Skeletal muscle tissue (tissue), 4 donors: ENCODE measurements around the gene ATXN1. TPM values are rescaled to one million over a fixed set of nuclear protein-coding genes. Genes with fewer than 3 reads are reported as not detected.

Experiments
- H3K27ac ChIP-seq: one replicate; pipeline ENCODE4 v1.7.0; 2013; ENCODE audit warnings: mild to moderate bottlenecking, low read depth, low read length, inconsistent platforms
- H3K27me3 ChIP-seq, 3 donors: one replicate each; pipeline ENCODE4 v1.7.0; 2013; ENCODE audit warnings: low read length in 3 of 3; ENCODE audit not compliant: control insufficient read depth in 3 of 3, insufficient read depth in 3 of 3
- H3K36me3 ChIP-seq, 3 donors: one replicate each; pipeline ENCODE4 v1.7.0; 2013; ENCODE audit warnings: low read length in 3 of 3; ENCODE audit not compliant: control insufficient read depth in 3 of 3, insufficient read depth in 3 of 3
- H3K4me1 ChIP-seq, 3 donors: one replicate each; pipeline ENCODE4 v1.7.0; 2013; ENCODE audit warnings: low read length in 3 of 3, mild to moderate bottlenecking in 3 of 3; ENCODE audit not compliant: control insufficient read depth in 3 of 3, insufficient read depth in 3 of 3
- H3K4me3 ChIP-seq, 3 donors: one replicate each; pipeline ENCODE4 v1.7.0; 2013; ENCODE audit warnings: low read length in 3 of 3
- H3K9ac ChIP-seq, 3 donors: one replicate each; pipeline ENCODE4 v1.7.0; 2013; ENCODE audit warnings: low read length in 3 of 3, mild to moderate bottlenecking in 3 of 3, moderate library complexity in 2 of 3, low read depth in 1 of 3
- H3K9me3 ChIP-seq, 3 donors: one replicate each; pipeline ENCODE4 v1.7.0; 2013; ENCODE audit warnings: low read length in 3 of 3; ENCODE audit not compliant: control insufficient read depth in 3 of 3
- total RNA-seq: library from RNA; depleted of rRNA; stranded (reverse); fragments of >200 nt; gene quantifications from one replicate; pipeline ENCODE4 v1.2.3, GENCODE V29; 2014
- donor health status: Osteomylitis.

The ATXN1 gene
- total RNA-seq, 1 donor from 2014 or later, result 30.8 TPM

DNA sequence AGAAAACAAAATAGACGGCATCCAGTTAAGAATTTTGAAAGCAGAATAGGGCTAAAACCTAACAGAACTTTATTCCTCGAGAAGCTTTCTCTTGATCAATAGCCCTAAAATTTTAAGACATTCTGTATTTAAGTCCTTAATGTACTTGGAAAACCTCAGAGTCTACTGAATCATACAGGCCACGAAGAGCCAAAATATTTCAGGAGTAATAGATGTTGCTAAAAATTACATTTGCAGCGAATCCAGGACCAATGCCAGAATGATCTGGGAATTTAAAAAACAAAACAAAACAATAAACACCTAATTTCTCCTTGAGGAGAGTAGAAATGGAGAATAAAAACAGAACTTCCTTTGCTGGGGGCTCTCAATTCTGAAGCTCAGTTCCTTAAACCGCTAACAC lies 23.3 kb downstream of the ATXN1 start:
- Histone ChIP-seq H3K9ac (peak overlapping the region in 1 of 3 donors; percentile 28), H3K27me3 (no peaks in the 10 kb centered on the region), H3K27ac (peak overlapping the region; percentile 41), H3K36me3 (no peaks in the 10 kb centered on the region), H3K9me3 (no peaks in the 10 kb centered on the region), H3K4me1 (peaks cover 31 to 47% (median 32%) of the 10 kb centered on the region in 3 donors), H3K4me3 (no peak overlapping the region)

DNA sequence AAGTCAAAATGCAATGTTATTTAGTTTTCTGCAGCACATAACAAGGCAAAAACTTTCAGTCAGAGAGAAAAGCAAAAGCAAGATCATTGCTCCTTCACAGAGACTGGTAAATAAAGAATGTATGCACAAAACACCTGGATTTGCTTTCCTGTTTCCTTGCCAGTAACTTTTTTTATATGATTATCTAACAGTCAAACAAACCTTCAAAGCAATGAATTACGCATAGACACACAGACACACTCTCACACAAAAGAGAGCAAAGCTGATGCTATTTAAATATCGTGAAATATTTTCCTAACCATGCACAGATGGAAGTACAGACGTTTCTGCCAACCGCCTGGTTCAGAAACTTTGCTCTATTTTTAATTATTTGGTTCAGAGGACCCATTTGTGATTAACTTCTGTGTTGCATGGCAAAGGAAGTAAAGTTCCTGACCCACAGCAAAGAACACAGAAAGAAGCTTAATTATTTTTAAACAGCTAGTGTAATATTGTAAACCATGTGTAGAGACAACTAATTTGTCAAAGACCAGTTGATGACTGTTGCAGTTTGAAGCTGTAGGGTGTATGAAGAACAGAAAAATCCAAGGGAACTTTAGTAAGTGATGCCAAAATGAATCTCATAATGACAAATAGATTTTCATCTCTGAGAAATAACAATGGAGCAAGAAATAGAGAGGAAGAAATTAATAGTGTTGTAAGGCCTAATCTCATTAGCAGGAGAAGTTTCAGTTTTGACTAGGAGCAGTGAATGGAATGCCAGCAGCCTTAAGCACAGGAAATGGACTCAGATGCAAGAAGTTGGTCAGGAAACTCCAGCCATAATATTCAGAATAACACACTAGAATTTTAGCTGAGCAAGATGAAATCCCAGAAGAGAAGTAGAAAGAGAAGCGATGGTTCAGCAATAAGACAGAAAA lies 24.1 kb downstream of the ATXN1 start:
- Histone ChIP-seq H3K36me3 (no peaks in the 10 kb centered on the region), H3K9ac (peak overlapping the region in 1 of 3 donors; percentile 16), H3K27ac (peak overlapping the region; percentile 41), H3K9me3 (no peaks in the 10 kb centered on the region), H3K27me3 (no peaks in the 10 kb centered on the region), H3K4me1 (peaks cover 30 to 47% (median 30%) of the 10 kb centered on the region in 3 donors), H3K4me3 (no peak overlapping the region)

DNA sequence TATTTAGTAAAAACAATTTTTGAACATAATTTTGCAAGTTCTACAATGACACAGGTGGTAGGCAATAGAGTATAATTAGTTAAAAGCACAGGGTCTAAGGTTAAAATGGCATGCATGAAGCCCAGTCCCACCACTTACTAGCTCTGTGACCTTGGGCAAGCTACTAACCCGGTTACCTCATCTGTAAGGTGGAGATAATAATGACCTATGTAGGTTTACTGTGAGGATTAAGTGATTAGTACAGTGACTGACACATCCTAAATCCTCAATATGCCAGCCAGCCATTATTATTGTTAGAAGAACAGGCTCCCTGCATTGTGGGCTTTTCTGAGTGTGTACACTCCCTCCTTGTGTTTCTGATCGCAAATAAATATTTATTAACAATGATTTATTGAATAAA lies 26.2 kb downstream of the ATXN1 start:
- Histone ChIP-seq H3K4me1 (peaks cover 37 to 51% (median 40%) of the 10 kb centered on the region in 3 donors), H3K9ac (no peak overlapping the region), H3K4me3 (no peak overlapping the region), H3K27ac (no peak overlapping the region), H3K9me3 (no peaks in the 10 kb centered on the region), H3K27me3 (no peaks in the 10 kb centered on the region), H3K36me3 (no peaks in the 10 kb centered on the region)

DNA sequence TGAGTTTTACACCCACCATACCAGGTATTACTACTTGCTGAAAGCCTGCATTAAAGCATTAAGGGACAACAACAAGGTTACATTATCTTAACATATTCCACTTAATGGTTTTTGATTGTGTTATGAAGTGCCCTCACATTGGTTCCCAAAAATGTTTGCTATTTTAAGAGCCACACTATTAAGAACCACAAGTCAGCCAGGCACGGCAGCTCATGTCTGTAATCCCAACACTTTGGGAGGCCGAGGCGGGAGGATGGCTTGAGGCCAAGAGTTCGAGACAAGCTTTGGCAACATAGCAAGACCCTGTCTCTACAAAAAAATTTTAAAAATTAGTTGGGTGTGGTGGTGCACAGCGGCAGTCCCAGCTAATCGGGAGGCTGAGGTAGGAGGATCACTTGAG lies 28.2 kb downstream of the ATXN1 start:
- Histone ChIP-seq H3K4me3 (no peak overlapping the region), H3K27me3 (no peaks in the 10 kb centered on the region), H3K9ac (no peak overlapping the region), H3K4me1 (peaks cover 29 to 37% (median 29%) of the 10 kb centered on the region in 3 donors), H3K9me3 (no peaks in the 10 kb centered on the region), H3K27ac (no peak overlapping the region), H3K36me3 (no peaks in the 10 kb centered on the region)

DNA sequence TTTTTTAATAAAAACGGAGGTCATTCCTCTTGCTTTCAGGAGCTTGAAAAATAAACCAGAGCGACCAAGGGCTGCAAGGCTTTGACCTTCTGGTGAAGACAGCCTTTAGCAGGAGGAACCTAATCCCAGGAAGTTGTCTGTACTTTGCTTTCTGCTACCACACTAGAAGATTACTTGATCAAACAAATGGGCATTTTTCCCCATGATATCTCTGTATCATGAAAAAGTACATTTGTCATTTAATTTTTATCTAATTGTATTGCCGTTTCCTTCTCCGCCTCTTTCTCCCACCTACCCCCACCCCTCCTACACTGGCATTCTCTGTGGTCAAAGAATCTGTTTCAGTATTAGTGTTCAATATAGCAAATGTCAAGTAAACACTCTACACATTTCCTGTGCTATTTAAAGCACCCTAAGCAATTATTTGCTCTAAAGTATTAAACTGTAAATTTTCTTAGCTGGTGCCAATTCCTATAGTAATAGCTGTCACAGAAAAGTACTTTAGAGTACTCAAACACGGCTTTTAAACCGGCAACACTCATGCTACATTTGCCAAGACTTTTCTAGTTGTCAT lies 29.7 kb downstream of the ATXN1 start:
- no peak overlapping the region for H3K4me3 ChIP-seq
- H3K9me3 ChIP-seq, result no peaks in the 10 kb centered on the region
- H3K27ac ChIP-seq, result no peak overlapping the region
- H3K36me3 ChIP-seq, result no peaks in the 10 kb centered on the region
- peaks cover 13 to 26% (median 14%) of the 10 kb centered on the region in 3 donors for H3K4me1 ChIP-seq
- no peaks in the 10 kb centered on the region for H3K27me3 ChIP-seq
- no peak overlapping the region for H3K9ac ChIP-seq

DNA sequence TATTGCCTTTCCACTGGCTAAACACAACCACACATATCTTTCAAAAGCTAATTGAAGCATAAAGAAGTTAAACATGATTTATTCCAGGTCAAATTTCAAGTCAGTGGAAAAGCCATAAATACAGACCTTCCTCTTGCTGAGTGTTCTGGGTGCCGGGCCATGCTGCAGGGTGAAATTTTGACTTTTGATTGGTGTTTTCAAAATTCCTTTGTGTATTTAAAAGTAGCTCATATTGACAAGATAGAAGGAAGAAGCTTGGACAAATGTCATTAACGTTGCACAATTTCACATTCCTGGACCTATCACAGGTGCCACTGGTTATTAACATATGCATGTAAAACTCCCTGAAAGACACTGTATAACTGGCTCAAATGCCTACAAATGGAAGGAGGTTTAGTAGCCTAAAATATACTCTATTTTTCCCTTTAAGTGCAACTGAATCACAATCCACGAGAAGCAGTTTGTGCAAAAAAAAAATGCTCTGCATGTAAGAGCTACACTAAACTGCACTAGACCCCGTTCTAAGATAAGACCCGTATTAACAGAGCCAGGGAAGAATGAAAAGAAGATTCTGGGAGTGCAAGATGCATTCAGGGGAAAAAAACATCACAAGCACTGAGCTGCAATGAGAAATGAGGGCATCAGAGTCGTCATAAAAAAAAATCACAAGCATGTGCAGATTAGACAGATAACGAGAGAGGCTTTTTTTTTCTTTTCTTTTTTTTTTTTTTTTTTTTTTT lies 30.4 kb downstream of the ATXN1 start:
- Histone ChIP-seq H3K27me3 (no peaks in the 10 kb centered on the region), H3K36me3 (no peaks in the 10 kb centered on the region)

DNA sequence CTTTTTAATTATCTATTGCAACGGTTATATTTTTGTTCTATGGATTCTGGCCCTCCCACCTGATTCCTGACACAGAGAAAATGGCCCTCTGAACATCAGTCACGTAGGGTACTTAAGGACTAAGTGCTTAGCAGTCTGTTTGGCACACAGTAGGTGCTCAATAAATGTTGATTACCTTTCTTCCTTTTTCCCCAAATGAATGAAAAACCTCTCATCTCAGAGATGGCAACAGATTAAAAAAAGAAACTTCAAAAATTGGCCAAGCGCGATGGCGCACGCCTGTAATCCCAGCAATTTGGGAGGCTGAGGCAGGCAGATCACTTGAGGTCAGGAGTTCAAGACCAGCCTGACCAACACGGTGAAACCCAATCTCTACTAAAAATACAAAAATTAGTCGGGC lies 31.5 kb downstream of the ATXN1 start:
- H3K9ac ChIP-seq, result no peak overlapping the region
- H3K27ac ChIP-seq, result no peak overlapping the region
- no peaks in the 10 kb centered on the region for H3K36me3 ChIP-seq
- H3K4me3 ChIP-seq, result no peak overlapping the region
- H3K4me1 ChIP-seq, result peaks cover 10 to 32% (median 14%) of the 10 kb centered on the region in 3 donors
- H3K27me3 ChIP-seq, result no peaks in the 10 kb centered on the region
- no peaks in the 10 kb centered on the region for H3K9me3 ChIP-seq

More for the DNA sequence above, 30.4 kb downstream of the ATXN1 start:
- Histone ChIP-seq H3K4me1 (peaks cover 11 to 25% (median 12%) of the 10 kb centered on the region in 3 donors), H3K4me3 (no peak overlapping the region), H3K27ac (no peak overlapping the region), H3K9ac (no peak overlapping the region), H3K9me3 (no peaks in the 10 kb centered on the region)

DNA sequence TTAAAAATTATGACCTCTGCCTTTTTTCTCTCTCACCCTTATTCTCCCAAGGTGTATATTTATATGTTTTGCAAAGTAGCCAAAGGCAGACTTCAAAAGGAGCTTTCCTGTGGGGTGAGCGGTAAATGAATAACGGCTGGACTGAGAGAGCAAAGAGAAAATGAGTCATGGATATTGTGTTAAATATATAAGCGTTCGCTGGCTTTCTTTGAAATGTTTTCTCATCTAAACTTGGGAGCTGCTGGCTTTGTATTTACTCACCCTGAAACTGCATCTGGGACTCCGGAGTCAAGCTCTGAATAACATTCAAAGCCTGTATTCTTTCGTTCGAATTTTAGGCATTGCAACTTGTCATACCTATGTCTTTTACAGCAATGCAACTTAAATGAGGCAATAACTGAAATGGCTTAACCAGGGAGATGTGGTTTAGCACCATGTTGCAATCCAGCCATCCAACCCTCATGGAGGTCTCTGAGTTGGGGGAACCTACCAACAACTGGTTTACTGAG lies 32.0 kb downstream of the ATXN1 start:
- Histone ChIP-seq H3K36me3 (no peaks in the 10 kb centered on the region), H3K9ac (no peak overlapping the region), H3K27me3 (no peaks in the 10 kb centered on the region), H3K9me3 (no peaks in the 10 kb centered on the region), H3K27ac (no peak overlapping the region), H3K4me3 (no peak overlapping the region), H3K4me1 (peaks cover 13 to 37% (median 16%) of the 10 kb centered on the region in 3 donors)

DNA sequence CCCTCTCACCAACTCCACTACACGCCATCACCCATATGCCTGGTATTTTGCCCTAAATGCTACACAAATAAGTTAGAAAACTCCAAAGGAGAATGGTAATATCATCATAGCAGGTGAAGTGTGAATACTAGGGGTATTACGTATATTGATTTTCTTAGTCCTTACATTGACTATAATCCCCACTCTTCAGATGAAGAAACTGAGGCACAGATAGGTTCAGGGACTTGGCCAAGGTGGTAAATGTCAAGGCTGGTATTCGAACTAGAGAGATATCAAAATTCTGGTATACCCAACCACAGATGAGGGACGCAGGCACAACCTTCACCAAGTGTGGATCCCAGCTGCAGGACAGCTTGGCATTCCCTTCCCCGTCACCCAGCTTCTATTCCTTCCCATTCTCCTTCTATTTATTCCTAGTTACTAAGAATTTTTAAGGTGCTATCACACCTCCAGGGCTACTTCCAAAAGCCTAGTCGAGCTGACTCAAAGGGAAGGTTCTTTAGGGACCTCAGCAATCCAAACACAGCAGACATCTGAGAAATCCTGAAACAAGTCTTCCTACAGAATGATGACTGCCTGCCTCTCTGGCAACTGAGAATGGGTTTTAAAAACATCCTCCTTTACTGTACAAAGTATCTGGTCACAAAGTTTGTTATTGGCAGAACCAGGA lies 32.6 kb downstream of the ATXN1 start:
- H3K27ac ChIP-seq, result no peak overlapping the region

More for the DNA sequence above, 32.6 kb downstream of the ATXN1 start:
- H3K4me3 ChIP-seq, result no peak overlapping the region
- peaks cover 17 to 43% (median 18%) of the 10 kb centered on the region in 3 donors for H3K4me1 ChIP-seq
- H3K9me3 ChIP-seq, result no peaks in the 10 kb centered on the region
- H3K27me3 ChIP-seq, result no peaks in the 10 kb centered on the region
- H3K36me3 ChIP-seq, result no peaks in the 10 kb centered on the region
- no peak overlapping the region for H3K9ac ChIP-seq
